GM19025 (cell line): Measurements from ENCODE around the gene SUMO4.
"Not testable (repeated sequence)": the region's sequence is repeated elsewhere in the genome, so short reads cannot be mapped to it uniquely, and the experiment has no call there.

Source experiments
- ATAC-seq: cut with Tn5 transposase; IDR thresholded peaks from one replicate; pipeline ENCODE4 v1.9.1; 2021; ENCODE audit warnings: mild to moderate bottlenecking, low read depth, moderate library complexity; ENCODE audit not compliant: unreplicated experiment

SUMO4 gene

DNA sequence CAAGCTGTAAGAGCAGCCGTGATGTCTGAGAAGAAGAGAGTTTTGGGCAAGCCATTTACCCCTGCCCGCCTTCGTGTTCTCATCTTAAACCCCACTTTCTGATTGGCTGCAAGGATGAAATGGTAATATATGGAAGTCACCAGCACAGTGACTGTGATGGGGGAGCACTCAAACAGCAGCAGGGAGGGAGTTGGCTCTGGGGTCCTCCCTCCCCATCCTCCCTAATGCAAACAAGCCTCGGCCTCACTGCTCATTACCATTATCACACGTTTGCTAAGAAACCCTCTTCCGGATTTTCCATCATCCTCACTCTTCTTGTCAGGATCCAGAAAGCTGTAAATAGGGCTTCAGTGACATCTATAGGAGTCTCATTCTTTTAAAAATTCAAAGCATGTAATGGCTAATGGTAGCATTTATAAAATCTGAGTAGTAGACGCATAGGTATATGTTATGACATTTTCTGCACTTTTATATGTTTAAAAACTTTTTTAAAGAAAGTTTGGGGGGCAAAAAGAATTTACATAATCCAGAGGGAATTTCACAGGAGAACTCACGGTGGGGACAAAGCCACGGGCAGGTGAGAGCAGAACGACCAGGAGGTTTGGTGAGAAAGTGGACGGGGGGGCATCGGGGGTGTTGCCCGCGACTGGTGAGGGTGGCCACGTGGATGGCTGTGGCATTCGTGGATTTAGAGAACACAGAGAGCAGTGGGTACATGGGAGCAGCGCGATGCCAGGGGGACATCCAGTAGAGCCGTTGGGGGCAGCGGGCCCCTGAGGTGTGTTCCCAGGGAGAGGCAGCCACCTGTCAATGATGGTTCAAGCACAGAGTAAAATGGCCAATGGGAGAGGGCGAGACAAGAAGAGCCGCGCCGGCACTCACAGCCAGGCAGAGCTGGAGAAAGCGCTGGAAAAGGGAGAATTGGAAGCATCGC lies 29.6 kb downstream of the SUMO4 start:
- no peak for ATAC-seq

GRCh38 chr6:149431905-149432775 lies 32.1 kb downstream of the SUMO4 start:
- ATAC-seq: peak; percentile 85

GRCh38 chr6:149433405-149433804 lies 33.3 kb downstream of the SUMO4 start:
- ATAC-seq: no peak

- no peak for ATAC-seq
Measured at GRCh38 chr6:149433881-149434280, 33.8 kb downstream of the SUMO4 start.

- ATAC-seq: no peak
Measured at GRCh38 chr6:149435919-149436586, 36.0 kb downstream of the SUMO4 start.

GRCh38 chr6:149436647-149437046 lies 36.6 kb downstream of the SUMO4 start:
- no peak for ATAC-seq

- no peak for ATAC-seq
Measured at GRCh38 chr6:149437212-149437611, 37.1 kb downstream of the SUMO4 start.

- ATAC-seq: no peak
Measured at GRCh38 chr6:149438855-149439254, 38.8 kb downstream of the SUMO4 start.

GRCh38 chr6:149439626-149440025 lies 39.6 kb downstream of the SUMO4 start:
- ATAC-seq: no peak

DNA sequence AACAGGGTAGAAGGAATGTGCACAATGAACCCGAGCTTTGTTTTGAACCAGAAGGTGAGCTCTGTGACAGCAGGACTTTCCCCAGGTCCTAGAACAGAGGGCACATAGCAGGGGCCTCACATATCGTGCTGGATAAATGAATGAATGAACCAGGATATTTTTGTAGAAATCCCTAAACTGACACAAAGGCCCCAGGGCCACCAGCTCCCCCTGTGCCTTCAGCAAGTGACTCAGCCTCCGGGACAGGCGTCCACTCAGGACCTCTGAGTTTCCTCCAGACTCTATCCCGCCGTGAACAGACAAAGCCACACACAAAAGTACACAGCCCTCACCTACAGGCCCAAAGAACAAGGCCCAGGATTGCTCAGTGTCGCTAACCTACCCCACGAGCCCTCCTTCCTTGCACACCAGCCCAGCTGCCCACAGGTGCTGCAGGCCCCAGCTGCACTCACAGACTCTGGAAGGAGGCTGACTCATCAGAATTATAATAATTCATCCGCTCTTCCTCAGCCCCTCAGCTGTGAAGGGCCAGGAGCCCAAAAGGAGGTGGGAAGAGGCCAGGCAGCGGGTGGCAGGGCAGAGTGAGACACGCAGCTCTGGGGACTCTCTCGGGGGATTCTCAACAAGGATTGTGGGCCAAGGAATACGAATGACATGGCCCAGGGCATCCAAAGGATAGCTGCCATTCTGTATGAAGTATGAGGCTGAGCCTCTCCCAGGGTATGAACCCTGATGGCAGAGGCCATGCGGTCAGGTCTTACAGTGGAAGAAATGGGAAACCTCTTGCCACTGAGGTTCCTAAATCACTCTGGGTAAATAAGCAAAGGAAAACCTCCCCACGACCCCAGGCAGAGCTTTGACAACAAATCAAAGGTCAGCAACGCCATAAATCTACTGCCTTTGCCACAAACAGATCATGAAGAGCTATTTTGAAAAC lies 40.9 kb downstream of the SUMO4 start:
- no peak for ATAC-seq

- ATAC-seq: no peak
Measured at GRCh38 chr6:149441740-149442139, 41.7 kb downstream of the SUMO4 start.

DNA sequence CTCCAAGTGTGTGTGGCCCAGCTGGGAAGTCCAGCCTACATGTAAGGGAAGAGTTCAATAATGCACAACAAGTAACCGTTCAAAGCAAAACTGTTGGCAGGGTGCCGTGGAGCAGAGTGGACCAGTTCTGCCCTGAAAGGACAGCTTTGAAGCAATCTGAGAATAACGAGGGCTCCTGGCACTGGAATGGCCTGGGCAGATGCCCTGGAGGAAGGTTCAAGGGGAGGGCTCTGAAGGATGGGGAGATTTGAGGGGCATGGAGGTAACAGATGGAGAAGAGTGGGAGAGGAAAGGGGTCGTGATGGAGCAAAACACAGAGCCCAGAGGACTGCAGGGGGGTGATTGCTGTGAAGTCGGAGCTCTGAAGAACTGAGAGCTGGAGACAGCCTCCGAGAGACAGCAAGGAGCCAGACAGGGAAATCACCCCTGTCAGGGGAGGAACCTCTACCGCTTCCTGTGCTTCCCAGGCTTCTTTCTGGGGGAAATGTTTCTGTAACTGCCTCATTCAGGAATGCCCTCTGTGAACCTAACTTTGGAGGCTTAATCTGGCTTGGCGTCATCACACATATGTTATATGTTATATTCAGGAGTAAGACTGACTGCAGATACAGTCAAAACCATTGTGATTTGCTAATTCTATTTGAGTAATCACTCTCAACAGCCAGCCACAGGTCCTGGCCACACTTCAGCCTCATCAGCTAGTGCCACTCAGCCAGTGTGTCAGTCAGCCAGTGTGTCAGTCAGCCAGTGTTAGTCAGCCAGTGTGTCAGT lies 43.5 kb downstream of the SUMO4 start:
- no peak for ATAC-seq

DNA sequence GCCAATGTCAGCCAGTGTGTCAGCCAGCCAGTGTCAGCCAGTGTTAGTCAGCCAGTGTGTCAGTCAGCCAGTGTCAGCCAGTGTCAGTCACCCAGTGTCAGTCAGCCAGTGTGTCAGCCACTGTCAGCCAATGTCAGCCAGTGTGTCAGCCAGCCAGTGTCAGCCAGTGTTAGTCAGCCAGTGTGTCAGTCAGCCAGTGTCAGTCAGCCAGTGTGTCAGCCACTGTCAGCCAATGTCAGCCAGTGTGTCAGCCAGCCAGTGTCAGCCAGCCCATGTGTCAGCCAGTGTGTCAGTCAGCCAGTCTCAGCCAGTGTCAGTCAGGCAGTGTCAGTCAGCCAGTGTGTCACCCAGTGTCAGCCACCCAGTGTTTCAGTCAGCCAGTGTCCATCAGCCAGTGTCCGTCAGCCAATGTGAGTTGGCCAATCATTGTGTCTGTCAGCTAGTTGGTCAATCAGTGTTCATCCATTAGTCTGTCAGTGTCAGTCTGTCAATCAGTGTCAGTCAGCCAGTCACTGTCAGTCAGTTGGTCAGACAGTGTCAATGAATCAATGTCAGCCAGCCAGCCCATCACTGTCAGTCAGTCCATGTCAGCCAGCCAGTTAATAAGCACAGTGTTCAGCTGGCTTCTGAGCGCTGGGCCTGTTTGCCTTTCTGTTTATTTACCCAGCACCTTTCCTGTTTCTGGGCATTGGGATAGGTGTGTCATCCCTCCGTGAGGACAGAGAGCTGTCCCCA lies 44.5 kb downstream of the SUMO4 start:
- not testable (repeated sequence) for ATAC-seq

DNA sequence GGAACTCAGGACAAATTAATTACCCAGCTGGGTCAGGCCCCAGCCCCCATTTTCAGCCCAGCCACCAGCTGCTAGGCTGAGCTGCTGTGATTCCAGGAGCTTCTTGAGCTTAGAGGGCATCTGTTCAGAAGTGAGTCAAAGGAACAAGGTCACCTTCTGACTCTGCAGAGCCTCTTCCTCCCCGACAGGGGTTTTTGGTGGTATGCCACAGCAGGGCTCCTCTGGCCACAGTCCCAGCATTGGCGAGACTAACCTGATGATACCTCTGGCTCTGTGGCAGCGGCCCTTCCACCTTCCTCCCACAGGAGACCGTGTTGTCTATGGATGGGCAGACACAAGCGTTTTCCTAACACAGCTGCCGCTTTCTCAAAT lies 45.0 kb downstream of the SUMO4 start:
- ATAC-seq: peak; percentile 49

GRCh38 chr6:149445573-149445972 lies 45.5 kb downstream of the SUMO4 start:
- peak; percentile 14 for ATAC-seq

DNA sequence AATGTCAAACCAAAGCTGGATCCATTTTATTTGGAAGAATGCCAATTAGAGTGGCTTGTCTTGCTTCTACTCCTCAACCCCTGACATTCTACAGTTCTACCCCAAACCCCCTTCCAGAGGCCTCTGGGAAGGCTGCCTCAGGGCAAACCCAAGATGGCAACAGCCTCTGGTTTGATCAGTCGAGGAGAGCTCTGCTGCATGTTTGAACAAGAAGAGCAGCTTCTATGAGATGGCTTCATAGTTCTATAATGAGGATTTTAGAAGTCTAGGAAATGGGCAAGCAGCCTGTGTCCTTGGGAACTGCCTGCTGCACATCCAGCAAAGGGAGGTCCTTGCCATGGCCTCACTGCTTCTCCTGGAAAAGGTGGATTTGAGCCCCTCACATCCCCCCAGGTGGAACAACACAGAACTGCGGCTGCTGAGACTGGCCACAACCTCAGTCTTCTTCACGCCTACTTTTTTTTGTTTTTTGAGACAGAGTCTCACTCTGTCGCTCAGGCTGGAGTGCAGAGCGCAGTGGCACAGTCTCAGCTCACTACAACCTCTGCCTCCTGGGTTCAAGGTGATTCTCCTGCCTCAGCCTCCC lies 46.8 kb downstream of the SUMO4 start:
- no peak for ATAC-seq

- no peak for ATAC-seq
Measured at GRCh38 chr6:149448821-149449453, 48.9 kb downstream of the SUMO4 start.
